Coronary artery (tissue), 2 donors: Measurements from ENCODE around the gene CCNA2.

Source experiments
- DNase-seq: peaks from one replicate; pipeline ENCODE4 v3.0.0-alpha.2; 2017; ENCODE audit warnings: low spot score
- H3K27ac ChIP-seq, 2 donors: fragments of 200-600 bp; sonication (generic); one replicate each; pipeline ENCODE4 v1.5.1; 2016 to 2019
- H3K4me3 ChIP-seq: fragments of 200-600 bp; sonication (generic); 2 replicates; pipeline ENCODE4 v1.5.1; 2016; ENCODE audit warnings: mild to moderate bottlenecking, moderate library complexity
- TF ChIP-seq, protein P1 (sequence below): fragments of 200-600 bp; sonication (generic); IDR thresholded peaks from one replicate; pipeline ENCODE4 v1.5.1; 2019; ENCODE audit warnings: antibody characterized with exemption

Gene CCNA2

DNA sequence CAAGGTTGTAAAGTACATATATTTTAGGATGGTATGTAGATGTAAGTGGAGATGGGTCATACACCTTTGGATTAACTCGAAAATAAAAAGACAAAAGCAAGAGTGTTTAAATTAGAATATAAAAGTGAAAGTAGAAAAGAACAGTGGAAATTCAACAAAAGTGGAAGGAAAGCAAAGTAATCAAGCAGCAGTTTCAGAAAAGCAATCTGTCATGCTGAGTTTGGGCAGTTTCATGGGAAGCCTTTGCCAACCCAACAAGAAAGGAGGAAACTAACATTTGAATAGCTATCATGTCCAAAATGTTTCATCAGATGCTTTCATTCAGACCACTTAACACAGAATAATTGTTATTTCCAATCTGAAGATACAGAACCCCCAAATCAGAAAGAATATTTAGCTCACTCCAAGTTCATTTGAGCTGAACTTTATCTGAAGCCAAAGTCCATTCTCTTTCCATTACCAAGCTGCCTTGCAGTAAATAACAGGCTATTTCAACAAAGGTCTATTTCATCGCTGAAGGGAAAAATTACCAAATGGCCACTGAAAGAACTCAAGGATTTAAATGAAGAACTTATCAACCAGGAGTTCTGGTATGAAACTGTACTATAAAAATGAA, 24.4 kb downstream of the CCNA2 start:
- Histone ChIP-seq H3K4me3 (no peak overlapping the region), H3K27ac (peak overlapping the region in 1 of 2 donors; percentile 6)
- no peak for DNase-seq
- TF ChIP-seq, protein P1, sequence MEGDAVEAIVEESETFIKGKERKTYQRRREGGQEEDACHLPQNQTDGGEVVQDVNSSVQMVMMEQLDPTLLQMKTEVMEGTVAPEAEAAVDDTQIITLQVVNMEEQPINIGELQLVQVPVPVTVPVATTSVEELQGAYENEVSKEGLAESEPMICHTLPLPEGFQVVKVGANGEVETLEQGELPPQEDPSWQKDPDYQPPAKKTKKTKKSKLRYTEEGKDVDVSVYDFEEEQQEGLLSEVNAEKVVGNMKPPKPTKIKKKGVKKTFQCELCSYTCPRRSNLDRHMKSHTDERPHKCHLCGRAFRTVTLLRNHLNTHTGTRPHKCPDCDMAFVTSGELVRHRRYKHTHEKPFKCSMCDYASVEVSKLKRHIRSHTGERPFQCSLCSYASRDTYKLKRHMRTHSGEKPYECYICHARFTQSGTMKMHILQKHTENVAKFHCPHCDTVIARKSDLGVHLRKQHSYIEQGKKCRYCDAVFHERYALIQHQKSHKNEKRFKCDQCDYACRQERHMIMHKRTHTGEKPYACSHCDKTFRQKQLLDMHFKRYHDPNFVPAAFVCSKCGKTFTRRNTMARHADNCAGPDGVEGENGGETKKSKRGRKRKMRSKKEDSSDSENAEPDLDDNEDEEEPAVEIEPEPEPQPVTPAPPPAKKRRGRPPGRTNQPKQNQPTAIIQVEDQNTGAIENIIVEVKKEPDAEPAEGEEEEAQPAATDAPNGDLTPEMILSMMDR = no peak

DNA sequence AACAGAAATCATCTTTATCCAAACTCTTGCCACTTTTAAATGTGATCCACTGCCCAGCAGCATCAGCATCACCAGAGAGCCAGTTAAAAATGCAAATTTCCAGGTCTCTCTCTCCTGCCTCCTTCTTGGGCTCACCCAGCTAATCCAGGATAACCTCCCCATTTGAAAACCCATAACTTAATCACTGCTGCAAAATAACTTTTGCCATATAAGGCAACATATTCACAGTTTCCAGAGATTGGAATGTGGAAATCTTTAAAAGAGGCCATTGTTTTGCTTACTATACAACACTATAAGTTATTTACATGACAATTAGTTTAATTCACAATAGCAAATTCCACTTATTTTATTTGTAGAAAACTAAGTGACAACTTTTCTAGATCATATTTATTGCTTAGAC, 27.4 kb downstream of the CCNA2 start:
- TF ChIP-seq, protein P1 = no peak
- H3K27ac ChIP-seq = no peak overlapping the region

DNA sequence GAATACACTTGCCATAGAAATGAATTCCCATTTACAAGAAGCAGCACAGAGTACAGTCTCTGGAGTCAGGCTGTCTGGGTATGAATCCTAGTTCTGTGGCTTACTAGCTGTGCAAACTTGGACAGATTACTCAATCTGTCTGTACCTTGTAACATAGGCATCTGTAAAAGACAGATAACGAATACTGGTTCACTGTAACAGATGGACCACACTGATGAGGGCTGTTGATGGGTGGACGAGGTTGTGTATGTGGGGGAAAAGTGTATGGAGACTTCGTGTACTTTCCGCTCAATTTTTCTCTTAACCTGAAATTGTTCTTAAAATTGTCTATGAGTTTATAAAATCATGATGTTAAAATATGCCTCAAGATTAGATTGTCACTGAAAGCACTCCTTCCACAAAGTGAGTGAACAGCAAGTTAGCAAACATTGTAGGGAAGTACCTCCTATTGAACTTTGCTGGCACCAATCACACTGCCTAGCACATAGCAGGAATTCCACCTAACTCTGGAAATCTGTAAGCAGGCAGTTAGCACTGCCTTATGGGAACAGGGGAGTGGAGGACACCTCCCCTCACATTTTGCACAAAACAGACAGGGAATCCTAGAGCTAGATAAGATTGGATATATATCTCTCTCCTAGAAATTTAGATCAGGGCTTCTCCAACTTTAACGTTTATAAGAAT, 29.0 kb downstream of the CCNA2 start:
- Histone ChIP-seq H3K27ac (no peak overlapping the region), H3K4me3 (no peak overlapping the region)
- DNase-seq = no peak
- TF ChIP-seq, protein P1 = no peak

More for the DNA sequence above, 27.4 kb downstream of the CCNA2 start:
- H3K4me3 ChIP-seq = no peak overlapping the region
- no peak for DNase-seq

DNA sequence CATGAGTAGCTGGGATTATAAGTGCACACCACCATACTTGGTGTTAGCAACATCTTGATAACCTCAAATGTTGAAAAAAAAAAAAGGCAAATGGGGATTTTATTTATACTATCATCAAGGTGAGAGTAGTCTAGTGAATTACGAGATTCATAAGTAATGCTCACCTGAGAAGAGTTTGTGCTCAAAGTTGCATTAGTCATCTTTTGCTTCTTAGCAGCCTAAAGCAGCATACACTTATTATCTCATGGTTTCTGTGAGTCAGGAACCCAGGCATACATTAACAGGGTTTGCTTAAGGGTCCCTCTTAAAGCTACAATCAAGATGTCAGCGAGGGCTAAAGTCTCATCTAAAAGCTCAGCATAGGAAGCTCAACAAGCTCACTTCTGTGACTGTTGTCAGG, 30.7 kb downstream of the CCNA2 start:
- no peak overlapping the region for H3K27ac ChIP-seq
- TF ChIP-seq, protein P1 = no peak
- no peak for DNase-seq
- no peak overlapping the region for H3K4me3 ChIP-seq

DNA sequence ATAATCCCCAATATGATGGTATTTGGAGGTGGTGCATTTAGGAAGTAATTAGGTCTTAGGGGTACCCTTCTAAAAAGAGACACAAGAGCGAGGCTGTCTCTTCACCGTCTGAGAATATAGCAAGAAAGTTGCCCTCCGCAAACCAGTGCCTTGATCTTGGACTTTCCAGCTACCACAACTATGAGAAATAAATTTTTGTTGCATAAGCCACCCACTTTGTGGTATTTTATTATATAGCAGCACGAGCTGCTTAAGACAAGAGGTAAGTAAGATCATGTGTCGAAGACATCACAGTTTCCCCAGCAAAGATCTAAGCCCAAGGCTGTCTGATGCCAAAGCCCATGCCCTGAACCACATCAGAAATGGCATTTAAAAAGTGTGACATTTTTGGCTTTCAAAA, 32.2 kb downstream of the CCNA2 start:
- H3K27ac ChIP-seq = no peak overlapping the region
- no peak for DNase-seq
- H3K4me3 ChIP-seq = no peak overlapping the region
- TF ChIP-seq, protein P1 = no peak

DNA sequence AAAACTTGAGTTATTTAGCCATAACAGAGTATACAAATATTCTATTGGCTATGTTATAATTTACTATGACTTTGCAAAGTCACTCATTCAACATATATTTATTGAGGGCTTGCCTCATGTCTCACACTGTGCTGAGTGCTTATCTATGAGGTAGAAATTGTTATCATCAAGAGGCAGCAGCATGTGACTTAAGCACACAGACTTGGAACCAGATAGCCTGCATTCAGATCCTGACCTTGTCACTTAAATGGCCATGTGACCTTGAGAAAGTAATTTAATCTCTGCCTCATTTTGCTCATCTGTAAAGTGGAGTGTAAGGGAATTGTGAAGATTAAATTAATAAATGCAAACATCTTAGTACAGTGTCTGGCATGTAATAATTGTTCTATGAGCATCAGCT, 32.7 kb downstream of the CCNA2 start:
- DNase-seq = no peak
- H3K4me3 ChIP-seq = no peak overlapping the region
- H3K27ac ChIP-seq = no peak overlapping the region
- TF ChIP-seq, protein P1 = no peak
